ENCODE results near the gene TEX35. TPM values are rescaled to one million over a fixed set of nuclear protein-coding genes. Genes with fewer than 3 reads are reported as not detected.

TEX35 gene
- total RNA-seq, 2 experiments from 2014 or later: not detected

DNA sequence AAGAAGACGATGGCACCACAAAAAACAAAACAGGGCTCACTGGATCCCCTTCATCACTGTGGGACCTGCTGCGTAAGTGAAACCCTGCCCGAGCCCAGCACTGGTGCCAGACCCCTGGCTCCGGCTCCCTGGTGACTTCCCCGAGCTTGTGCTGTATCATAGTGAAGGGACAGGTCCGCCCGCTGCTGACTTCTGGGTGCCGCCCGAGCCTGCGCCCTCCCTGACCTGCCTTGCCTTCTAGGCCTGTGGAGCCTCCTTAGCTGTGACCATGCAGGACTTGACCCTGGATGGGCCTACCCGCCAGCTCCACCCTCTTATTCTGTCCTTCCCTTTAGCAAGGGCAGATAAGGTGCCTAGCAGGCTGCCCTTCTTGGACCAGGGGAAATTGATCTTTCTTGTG is 7.9 kb downstream of the TEX35 start:
- Histone ChIP-seq H3K9me3 (ENCODE audit: low read length) (no peaks in the 10 kb centered on the region), H3K4me2 (ENCODE audit: low read length) (no peak overlapping the region), H3K36me3 (ENCODE audit: insufficient read depth, low read length) (no peaks in the 10 kb centered on the region), H2AFZ (ENCODE audit: low read length) (no peak overlapping the region), H4K20me1 (ENCODE audit: insufficient read depth, low read length) (no peaks in the 10 kb centered on the region), H3K4me3 (ENCODE audit: low read depth, low read length, poor library complexity, severe bottlenecking) (no peak overlapping the region), H3K4me1 (ENCODE audit: insufficient read depth, low read length, poor library complexity, severe bottlenecking) (no peaks in the 10 kb centered on the region), H3K27ac (ENCODE audit: low read depth, low read length, poor library complexity, severe bottlenecking) (no peak overlapping the region), H3K79me2 (ENCODE audit: insufficient read depth, low read depth, low read length) (no peaks in the 10 kb centered on the region), H3K9me2 (ENCODE audit: insufficient read depth, low read length) (no peaks in the 10 kb centered on the region)
- no TSS peak for BruUV-seq (replicated peaks)
- ChIA-PET POLR2A (no interaction called here), CTCF (ENCODE audit: unreplicated experiment) (no interaction called here)
- TF ChIP-seq, protein P1, sequence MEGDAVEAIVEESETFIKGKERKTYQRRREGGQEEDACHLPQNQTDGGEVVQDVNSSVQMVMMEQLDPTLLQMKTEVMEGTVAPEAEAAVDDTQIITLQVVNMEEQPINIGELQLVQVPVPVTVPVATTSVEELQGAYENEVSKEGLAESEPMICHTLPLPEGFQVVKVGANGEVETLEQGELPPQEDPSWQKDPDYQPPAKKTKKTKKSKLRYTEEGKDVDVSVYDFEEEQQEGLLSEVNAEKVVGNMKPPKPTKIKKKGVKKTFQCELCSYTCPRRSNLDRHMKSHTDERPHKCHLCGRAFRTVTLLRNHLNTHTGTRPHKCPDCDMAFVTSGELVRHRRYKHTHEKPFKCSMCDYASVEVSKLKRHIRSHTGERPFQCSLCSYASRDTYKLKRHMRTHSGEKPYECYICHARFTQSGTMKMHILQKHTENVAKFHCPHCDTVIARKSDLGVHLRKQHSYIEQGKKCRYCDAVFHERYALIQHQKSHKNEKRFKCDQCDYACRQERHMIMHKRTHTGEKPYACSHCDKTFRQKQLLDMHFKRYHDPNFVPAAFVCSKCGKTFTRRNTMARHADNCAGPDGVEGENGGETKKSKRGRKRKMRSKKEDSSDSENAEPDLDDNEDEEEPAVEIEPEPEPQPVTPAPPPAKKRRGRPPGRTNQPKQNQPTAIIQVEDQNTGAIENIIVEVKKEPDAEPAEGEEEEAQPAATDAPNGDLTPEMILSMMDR (conservative IDR thresholded peaks at IDR 0.05; ENCODE audit: low read length): no peak
- TF ChIP-seq EZH2phosphoT487 (IDR thresholded peaks at IDR 0.05; ENCODE audit: borderline replicate concordance, low read depth, low read length): no peak
- intact Hi-C loops (cut with micrococcal nuclease; ENCODE audit: unreplicated experiment): no loop called here
- DNase-seq (ENCODE audit: low spot score): no peak

DNA sequence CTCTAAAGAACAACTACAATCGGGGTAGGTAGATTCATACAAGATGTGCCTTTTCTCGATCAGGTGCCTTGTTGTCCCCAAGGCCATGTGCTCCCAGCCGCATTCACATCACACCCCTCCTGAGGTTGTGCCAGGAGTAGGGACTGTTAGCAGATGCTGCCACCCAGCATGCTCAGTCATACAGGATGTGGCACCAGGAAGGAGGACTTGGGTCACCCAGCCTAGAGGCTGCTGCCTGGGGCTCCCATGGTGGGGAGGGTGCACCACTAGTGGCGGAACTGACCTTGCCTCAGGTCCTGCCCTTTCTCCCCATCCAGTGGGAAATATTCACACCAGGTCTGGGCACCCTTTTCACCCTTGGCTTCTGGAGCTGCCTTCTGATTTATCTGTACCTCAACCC is 8.3 kb downstream of the TEX35 start:
- no peaks in the 10 kb centered on the region for H3K4me1 ChIP-seq (ENCODE audit: insufficient read depth, low read length, poor library complexity, severe bottlenecking)
- TF ChIP-seq, protein P1 (conservative IDR thresholded peaks at IDR 0.05; ENCODE audit: low read length): no peak
- TF ChIP-seq EZH2phosphoT487 (IDR thresholded peaks at IDR 0.05; ENCODE audit: borderline replicate concordance, low read depth, low read length): no peak
- DNase-seq (ENCODE audit: low spot score): no peak
- no TSS peak for BruUV-seq (replicated peaks)
- no peak overlapping the region for H3K4me3 ChIP-seq (ENCODE audit: low read depth, low read length, poor library complexity, severe bottlenecking)
- H3K9me3 ChIP-seq (ENCODE audit: low read length): no peaks in the 10 kb centered on the region
- H3K79me2 ChIP-seq (ENCODE audit: insufficient read depth, low read depth, low read length): no peaks in the 10 kb centered on the region
- H3K27ac ChIP-seq (ENCODE audit: low read depth, low read length, poor library complexity, severe bottlenecking): no peak overlapping the region
- intact Hi-C loops (cut with micrococcal nuclease; ENCODE audit: unreplicated experiment): no loop called here
- no peaks in the 10 kb centered on the region for H3K36me3 ChIP-seq (ENCODE audit: insufficient read depth, low read length)
- no peak overlapping the region for H3K4me2 ChIP-seq (ENCODE audit: low read length)
- no peaks in the 10 kb centered on the region for H3K9me2 ChIP-seq (ENCODE audit: insufficient read depth, low read length)
- no peak overlapping the region for H2AFZ ChIP-seq (ENCODE audit: low read length)
- ChIA-PET POLR2A (no interaction called here), CTCF (ENCODE audit: unreplicated experiment) (no interaction called here)
- H4K20me1 ChIP-seq (ENCODE audit: insufficient read depth, low read length): no peaks in the 10 kb centered on the region

- Histone ChIP-seq H3K9me2 (ENCODE audit: insufficient read depth, low read length) (no peaks in the 10 kb centered on the region), H3K9me3 (ENCODE audit: low read length) (no peaks in the 10 kb centered on the region), H4K20me1 (ENCODE audit: insufficient read depth, low read length) (no peaks in the 10 kb centered on the region), H3K36me3 (ENCODE audit: insufficient read depth, low read length) (no peaks in the 10 kb centered on the region), H3K27ac (ENCODE audit: low read depth, low read length, poor library complexity, severe bottlenecking) (no peak overlapping the region), H2AFZ (ENCODE audit: low read length) (no peak overlapping the region), H3K4me1 (ENCODE audit: insufficient read depth, low read length, poor library complexity, severe bottlenecking) (no peaks in the 10 kb centered on the region), H3K4me2 (ENCODE audit: low read length) (no peak overlapping the region), H3K79me2 (ENCODE audit: insufficient read depth, low read depth, low read length) (no peaks in the 10 kb centered on the region), H3K4me3 (ENCODE audit: low read depth, low read length, poor library complexity, severe bottlenecking) (no peak overlapping the region)
- ChIA-PET POLR2A (interaction anchor here (0.6 to 1.3 kb wide), 3 partner anchors 12 to 477 kb away, joined by 3 to 5 read pairs (median 3); no protein-coding TSS in a partner anchor), CTCF (ENCODE audit: unreplicated experiment) (interaction anchor here (3.1 kb wide), 1 partner anchor 476 kb away, joined by 13 read pairs; no protein-coding TSS in a partner anchor)
- intact Hi-C loops (cut with micrococcal nuclease; ENCODE audit: unreplicated experiment): no loop called here
- TF ChIP-seq, protein P1 (conservative IDR thresholded peaks at IDR 0.05; ENCODE audit: low read length): no peak
- TF ChIP-seq EZH2phosphoT487 (IDR thresholded peaks at IDR 0.05; ENCODE audit: borderline replicate concordance, low read depth, low read length): no peak
- no TSS peak for BruUV-seq (replicated peaks)
- no peak for DNase-seq (ENCODE audit: low spot score)
Observed at GRCh38 chr1:178527117-178527516, 14.2 kb downstream of the TEX35 start.
